OCI-LY7 (cell line): Measurements from ENCODE around the gene DLGAP4. TPM values are rescaled to one million over a fixed set of nuclear protein-coding genes. Genes with fewer than 3 reads are reported as not detected.

Experiments
- BruUV-seq: library from RNA; stranded (reverse); fragments of 400-500 nt; replicated peaks from 2 replicates; lab custom pipeline; 2021; lab: Mats Ljungman, UMichigan
- CTCF ChIA-PET: fragments of 300-600 bp; sonication (Branson Sonifier 250); formaldehyde crosslinking; loops from one replicate; lab custom pipeline; 2022; ENCODE audit warnings: antibody characterized with exemption; ENCODE audit not compliant: unreplicated experiment; lab: Charles Lee
- POLR2A ChIA-PET: fragments of 300-600 bp; sonication (Branson Sonifier 250); formaldehyde crosslinking; loops from one replicate; lab custom pipeline; 2022; ENCODE audit warnings: antibody characterized with exemption; lab: Charles Lee
- DNase-seq: peaks from one replicate; pipeline ENCODE4 v3.0.0-alpha.2; 2015; ENCODE audit warnings: low spot score
- H2AFZ ChIP-seq: fragments of 200-600 bp; sonication (generic), shearing (Covaris generic); 2 replicates; pipeline ENCODE4 v1.6.1; 2014; ENCODE audit warnings: mild to moderate bottlenecking, antibody characterized with exemption, low read length, moderate library complexity
- H3K27ac ChIP-seq: fragments of 200-600 bp; sonication (generic); 2 replicates; pipeline ENCODE4 v1.5.1; 2014; ENCODE audit warnings: mixed run types, low read depth, mild to moderate bottlenecking, moderate library complexity, low read length, inconsistent platforms; ENCODE audit not compliant: poor library complexity, severe bottlenecking
- H3K36me3 ChIP-seq: fragments of 200-600 bp; sonication (generic); 2 replicates; pipeline ENCODE4 v1.6.1; 2014; ENCODE audit warnings: mild to moderate bottlenecking, antibody characterized with exemption, low read length, moderate library complexity, mixed read lengths; ENCODE audit not compliant: insufficient read depth
- H3K4me1 ChIP-seq: fragments of 200-600 bp; sonication (generic); 2 replicates; pipeline ENCODE4 v1.5.1; 2014; ENCODE audit warnings: mild to moderate bottlenecking, low read length; ENCODE audit not compliant: insufficient read depth, poor library complexity, severe bottlenecking
- H3K4me2 ChIP-seq: fragments of 200-600 bp; sonication (generic); 2 replicates; pipeline ENCODE4 v1.6.1; 2014; ENCODE audit warnings: mild to moderate bottlenecking, low read length
- H3K4me3 ChIP-seq: fragments of 200-600 bp; sonication (generic); 2 replicates; pipeline ENCODE4 v1.5.1; 2014; ENCODE audit warnings: mild to moderate bottlenecking, low read depth, low read length; ENCODE audit not compliant: poor library complexity, severe bottlenecking
- H3K79me2 ChIP-seq: fragments of 200-600 bp; sonication (generic); 2 replicates; pipeline ENCODE4 v1.6.1; 2016; ENCODE audit warnings: low read depth, mild to moderate bottlenecking, low read length, moderate library complexity, mixed read lengths; ENCODE audit not compliant: insufficient read depth
- H3K9me2 ChIP-seq: fragments of 200-600 bp; sonication (generic); 2 replicates; pipeline ENCODE4 v1.6.1; 2016; ENCODE audit warnings: mild to moderate bottlenecking, low read length, mixed read lengths; ENCODE audit not compliant: insufficient read depth
- H3K9me3 ChIP-seq: fragments of 200-600 bp; sonication (generic); 2 replicates; pipeline ENCODE4 v1.6.1; 2014; ENCODE audit warnings: mild to moderate bottlenecking, mixed run types, low read length, mixed read lengths
- H4K20me1 ChIP-seq: fragments of 200-600 bp; sonication (generic); 2 replicates; pipeline ENCODE4 v1.6.1; 2014; ENCODE audit warnings: mild to moderate bottlenecking, antibody characterized with exemption, low read length, moderate library complexity, mixed read lengths; ENCODE audit not compliant: insufficient read depth
- EZH2phosphoT487 ChIP-seq: fragments of 200-600 bp; sonication (generic); IDR thresholded peaks from 2 replicates; pipeline ENCODE4 v1.6.1; 2018; ENCODE audit warnings: low read depth, borderline replicate concordance, mild to moderate bottlenecking, mixed run types, antibody characterized with exemption, low read length, moderate library complexity, mixed read lengths
- intact Hi-C: fragments of 100-400 bp; cut with micrococcal nuclease; formaldehyde crosslinking; loops from one replicate; pipeline ENCODE4 v1.10.0; 2022; ENCODE audit not compliant: unreplicated experiment
- total RNA-seq, 2 experiments: library from RNA; depleted of rRNA in 1 of 2; stranded (reverse); fragments of >200 nt in 1 of 2; shearing (Covaris generic) in 1 of 2; gene quantifications; 2 replicates each; pipeline ENCODE4 v1.2.3, GENCODE V29; 2014 to 2022
- TF ChIP-seq, protein P1 (sequence below): fragments of 200-600 bp; sonication (generic); conservative IDR thresholded peaks from 2 replicates; pipeline ENCODE4 v1.5.1; 2014; ENCODE audit warnings: mild to moderate bottlenecking, antibody characterized with exemption, low read length, moderate library complexity, mixed read lengths

The DLGAP4 gene
- total RNA-seq, 2 experiments from 2014 or later: 7.7 to 41.6 TPM

DNA sequence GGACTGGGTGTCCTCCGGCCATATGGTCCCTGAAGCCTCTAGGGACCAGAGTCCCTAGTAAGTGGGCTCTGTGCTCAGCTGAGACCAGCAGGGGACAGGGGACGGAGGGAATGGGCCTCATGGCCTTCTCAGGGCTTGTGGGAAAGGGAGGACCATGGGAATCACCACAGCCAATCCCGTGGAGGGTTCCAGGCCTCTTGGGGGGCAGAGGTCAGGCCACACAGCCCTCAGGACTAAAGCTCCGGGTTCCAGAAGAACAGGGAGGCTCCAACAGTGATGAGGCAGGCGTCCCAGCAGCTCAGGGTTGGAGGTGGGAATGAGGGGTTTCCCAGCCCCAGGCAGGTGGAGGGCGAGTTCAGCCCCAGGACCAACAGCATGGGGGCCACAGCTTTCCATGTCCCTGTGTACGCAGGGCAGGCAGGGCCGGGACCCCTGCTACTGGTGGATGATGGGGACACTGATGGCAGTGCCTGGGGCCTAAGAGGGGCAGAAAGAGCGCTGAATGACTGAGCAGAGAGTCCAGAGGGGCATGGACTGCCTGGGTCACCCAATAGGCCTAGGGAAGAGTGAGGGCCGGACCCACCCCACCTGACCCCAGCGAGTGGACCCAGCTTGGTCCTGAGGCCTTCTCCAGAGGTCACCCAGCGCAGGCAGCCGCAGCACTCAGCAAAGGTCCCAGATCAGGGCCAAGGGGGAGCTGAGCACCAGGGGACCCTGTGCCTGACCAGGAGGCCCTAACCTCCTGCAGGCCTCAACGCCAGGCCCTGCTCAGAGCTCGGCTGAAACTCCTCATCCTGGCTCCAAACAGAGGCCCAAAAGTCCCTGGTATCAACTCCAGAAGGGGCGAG is 244.0 kb downstream of the DLGAP4 start:
- no TSS peak for BruUV-seq
- H2AFZ ChIP-seq: no peak overlapping the region
- no peaks in the 10 kb centered on the region for H3K9me2 ChIP-seq
- intact Hi-C loops: no loop called here
- H3K4me3 ChIP-seq: no peak overlapping the region
- peaks cover 10% of the 10 kb centered on the region for H3K4me1 ChIP-seq
- H3K27ac ChIP-seq: no peak overlapping the region
- H3K9me3 ChIP-seq: no peaks in the 10 kb centered on the region
- TF ChIP-seq, protein P1, sequence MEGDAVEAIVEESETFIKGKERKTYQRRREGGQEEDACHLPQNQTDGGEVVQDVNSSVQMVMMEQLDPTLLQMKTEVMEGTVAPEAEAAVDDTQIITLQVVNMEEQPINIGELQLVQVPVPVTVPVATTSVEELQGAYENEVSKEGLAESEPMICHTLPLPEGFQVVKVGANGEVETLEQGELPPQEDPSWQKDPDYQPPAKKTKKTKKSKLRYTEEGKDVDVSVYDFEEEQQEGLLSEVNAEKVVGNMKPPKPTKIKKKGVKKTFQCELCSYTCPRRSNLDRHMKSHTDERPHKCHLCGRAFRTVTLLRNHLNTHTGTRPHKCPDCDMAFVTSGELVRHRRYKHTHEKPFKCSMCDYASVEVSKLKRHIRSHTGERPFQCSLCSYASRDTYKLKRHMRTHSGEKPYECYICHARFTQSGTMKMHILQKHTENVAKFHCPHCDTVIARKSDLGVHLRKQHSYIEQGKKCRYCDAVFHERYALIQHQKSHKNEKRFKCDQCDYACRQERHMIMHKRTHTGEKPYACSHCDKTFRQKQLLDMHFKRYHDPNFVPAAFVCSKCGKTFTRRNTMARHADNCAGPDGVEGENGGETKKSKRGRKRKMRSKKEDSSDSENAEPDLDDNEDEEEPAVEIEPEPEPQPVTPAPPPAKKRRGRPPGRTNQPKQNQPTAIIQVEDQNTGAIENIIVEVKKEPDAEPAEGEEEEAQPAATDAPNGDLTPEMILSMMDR: no peak
- TF ChIP-seq EZH2phosphoT487: no peak
- H3K4me2 ChIP-seq: no peak overlapping the region
- H3K36me3 ChIP-seq: no peaks in the 10 kb centered on the region
- DNase-seq: no peak
- no peaks in the 10 kb centered on the region for H3K79me2 ChIP-seq
- ChIA-PET CTCF (no interaction called here), POLR2A (no interaction called here)
- H4K20me1 ChIP-seq: no peaks in the 10 kb centered on the region

DNA sequence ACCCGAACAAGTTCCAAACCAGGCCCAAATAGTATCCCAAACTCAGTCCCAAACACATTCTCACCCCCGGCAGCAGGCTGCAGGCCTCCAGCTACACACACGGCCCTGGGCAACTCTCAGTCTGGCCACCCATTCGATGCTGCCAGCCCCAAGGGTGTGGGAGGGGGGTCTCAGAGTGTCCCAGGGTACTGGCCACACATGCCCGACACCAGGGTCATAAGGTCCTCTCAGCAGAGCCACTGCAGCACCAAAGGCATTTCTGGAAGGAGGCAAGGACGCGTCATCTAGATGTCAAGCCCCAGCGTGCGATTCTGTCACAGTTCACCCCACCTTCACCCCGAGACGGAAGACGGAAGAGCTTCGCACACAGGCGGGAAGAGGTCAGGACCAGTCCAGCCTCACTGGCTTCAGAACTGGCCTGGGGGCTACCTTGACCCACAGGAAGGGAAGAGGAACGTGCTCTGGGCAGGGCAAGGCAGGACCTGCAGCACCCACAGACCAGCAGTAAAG is 244.7 kb downstream of the DLGAP4 start:
- no peak overlapping the region for H3K4me2 ChIP-seq
- H4K20me1 ChIP-seq: no peaks in the 10 kb centered on the region
- no peak for DNase-seq
- no peak overlapping the region for H2AFZ ChIP-seq
- intact Hi-C loops: no loop called here
- H3K36me3 ChIP-seq: no peaks in the 10 kb centered on the region
- H3K9me2 ChIP-seq: no peaks in the 10 kb centered on the region
- no TSS peak for BruUV-seq
- H3K4me3 ChIP-seq: no peak overlapping the region
- H3K4me1 ChIP-seq: peaks cover 13% of the 10 kb centered on the region
- no peak overlapping the region for H3K27ac ChIP-seq
- POLR2A ChIA-PET: interaction anchor here (0.7 kb wide), 1 partner anchor 193 kb away, joined by 4 read pairs; no protein-coding TSS in a partner anchor
- no peaks in the 10 kb centered on the region for H3K79me2 ChIP-seq
- TF ChIP-seq EZH2phosphoT487: no peak
- TF ChIP-seq, protein P1: no peak
- no peaks in the 10 kb centered on the region for H3K9me3 ChIP-seq
- CTCF ChIA-PET: no interaction called here

DNA sequence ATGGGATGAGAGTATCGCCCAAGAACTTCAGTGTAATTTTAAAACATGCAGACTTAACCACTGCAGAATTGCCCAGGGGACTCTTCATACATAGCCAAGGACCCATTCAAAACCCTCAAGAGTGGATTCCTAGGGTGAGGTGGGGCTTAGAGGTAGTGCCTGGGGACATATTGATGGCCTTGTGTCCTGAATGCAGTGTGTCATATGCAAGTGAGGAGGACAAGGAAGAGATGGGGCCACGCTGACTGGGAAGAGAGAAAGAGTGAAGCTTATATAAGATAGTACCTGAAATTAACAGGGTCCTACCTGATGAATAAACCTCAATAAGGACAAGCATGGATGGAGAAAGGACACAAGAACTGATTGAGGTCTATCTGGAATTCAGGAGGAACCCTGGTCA is 249.1 kb downstream of the DLGAP4 start:
- H3K79me2 ChIP-seq: no peaks in the 10 kb centered on the region
- peaks cover 23% of the 10 kb centered on the region for H3K4me1 ChIP-seq
- ChIA-PET POLR2A (interaction anchor here (0.6 kb wide), 1 partner anchor 16 kb away, joined by 6 read pairs; no protein-coding TSS in a partner anchor), CTCF (no interaction called here)
- no peak for DNase-seq
- H3K9me2 ChIP-seq: no peaks in the 10 kb centered on the region
- H3K4me2 ChIP-seq: no peak overlapping the region
- TF ChIP-seq, protein P1: no peak
- no peak for TF ChIP-seq EZH2phosphoT487
- no peak overlapping the region for H2AFZ ChIP-seq
- no peak overlapping the region for H3K27ac ChIP-seq
- H3K36me3 ChIP-seq: no peaks in the 10 kb centered on the region
- no peaks in the 10 kb centered on the region for H3K9me3 ChIP-seq
- H4K20me1 ChIP-seq: no peaks in the 10 kb centered on the region
- no peak overlapping the region for H3K4me3 ChIP-seq
- intact Hi-C loops: no loop called here
- no TSS peak for BruUV-seq
